OCI-LY3 (cell line): ENCODE measurements around the gene KIF3C.
"Not testable (repeated sequence)": the region's sequence is repeated elsewhere in the genome, so short reads cannot be mapped to it uniquely, and the experiment has no call there.

Experiments used
- H2AFZ ChIP-seq: fragments of 200-600, 300-600 bp; shearing (Covaris generic); 2 replicates; pipeline ENCODE4 v1.6.0; 2014; ENCODE audit warnings: antibody characterized with exemption, low read depth, low read length
- H3K27ac ChIP-seq: fragments of 200-600, 300-600 bp; sonication (generic); 2 replicates; pipeline ENCODE4 v1.5.1; 2014; ENCODE audit warnings: mild to moderate bottlenecking, low read length, moderate library complexity, mixed read lengths
- H3K27me3 ChIP-seq: fragments of 200-600, 300-600 bp; sonication (generic); 2 replicates; pipeline ENCODE4 v1.6.1; 2014; ENCODE audit warnings: low read depth, low read length, mixed read lengths
- H3K36me3 ChIP-seq: fragments of 200-600, 300-600 bp; sonication (generic); replicated peaks from 2 replicates; pipeline ENCODE3; 2014; ENCODE audit warnings: low read depth, low read length, mixed read lengths
- H3K4me1 ChIP-seq: fragments of 300-600, 200-600 bp; sonication (generic); 2 replicates; pipeline ENCODE4 v1.6.1; 2014; ENCODE audit warnings: low read length, mixed read lengths
- H3K4me2 ChIP-seq: fragments of 200-600, 300-600 bp; sonication (generic); 2 replicates; pipeline ENCODE4 v1.6.1; 2014; ENCODE audit warnings: low read length, mixed read lengths
- H3K4me3 ChIP-seq: fragments of 300-600, 200-600 bp; sonication (generic); 2 replicates; pipeline ENCODE4 v1.5.1; 2014; ENCODE audit warnings: antibody characterized with exemption, mild to moderate bottlenecking, low read length, moderate library complexity
- H3K79me2 ChIP-seq: fragments of 300-600, 200-600 bp; shearing (Covaris generic); 2 replicates; pipeline ENCODE4 v1.6.1; 2014; ENCODE audit warnings: mild to moderate bottlenecking, low read length, mixed read lengths
- H3K9ac ChIP-seq: fragments of 300-600, 200-600 bp; shearing (Covaris generic); 2 replicates; pipeline ENCODE4 v1.6.0; 2014; ENCODE audit warnings: mild to moderate bottlenecking, low read length, moderate library complexity
- H3K9me3 ChIP-seq: fragments of 200-600, 300-600 bp; shearing (Covaris generic); 2 replicates; pipeline ENCODE4 v1.6.1; 2014; ENCODE audit warnings: low read length, mixed read lengths; ENCODE audit not compliant: insufficient read depth
- H4K20me1 ChIP-seq: fragments of 200-600, 300-600 bp; sonication (generic); 2 replicates; pipeline ENCODE4 v1.6.1; 2016; ENCODE audit warnings: low read length, mixed read lengths; ENCODE audit not compliant: insufficient read depth
- EZH2phosphoT487 ChIP-seq: fragments of 200-600 bp; shearing (Covaris generic); IDR thresholded peaks from 2 replicates; pipeline ENCODE4 v1.6.1; 2018; ENCODE audit warnings: antibody characterized with exemption, mixed run types, low read depth
- TF ChIP-seq, protein P1 (sequence below): fragments of 200-600, 300-600 bp; sonication (generic); IDR thresholded peaks from 2 replicates; pipeline ENCODE4 v1.5.1; 2014; ENCODE audit warnings: antibody characterized with exemption, low read length, low read depth

The KIF3C gene

GRCh38 chr2:25920336-25920735 lies 62.0 kb downstream of the KIF3C start:
- Histone ChIP-seq H3K27ac (no peak overlapping the region), H2AFZ (no peak overlapping the region), H3K4me3 (no peak overlapping the region)

GRCh38 chr2:25917832-25918231 lies 64.5 kb downstream of the KIF3C start:
- Histone ChIP-seq H3K4me1 (no peaks in the 10 kb centered on the region), H3K9ac (no peak overlapping the region), H2AFZ (no peak overlapping the region), H3K27ac (no peak overlapping the region), H3K9me3 (no peaks in the 10 kb centered on the region), H3K79me2 (no peaks in the 10 kb centered on the region), H3K36me3 (no peaks in the 10 kb centered on the region), H3K4me3 (no peak overlapping the region), H3K27me3 (no peaks in the 10 kb centered on the region), H3K4me2 (no peak overlapping the region), H4K20me1 (no peaks in the 10 kb centered on the region)
- TF ChIP-seq, protein P1, sequence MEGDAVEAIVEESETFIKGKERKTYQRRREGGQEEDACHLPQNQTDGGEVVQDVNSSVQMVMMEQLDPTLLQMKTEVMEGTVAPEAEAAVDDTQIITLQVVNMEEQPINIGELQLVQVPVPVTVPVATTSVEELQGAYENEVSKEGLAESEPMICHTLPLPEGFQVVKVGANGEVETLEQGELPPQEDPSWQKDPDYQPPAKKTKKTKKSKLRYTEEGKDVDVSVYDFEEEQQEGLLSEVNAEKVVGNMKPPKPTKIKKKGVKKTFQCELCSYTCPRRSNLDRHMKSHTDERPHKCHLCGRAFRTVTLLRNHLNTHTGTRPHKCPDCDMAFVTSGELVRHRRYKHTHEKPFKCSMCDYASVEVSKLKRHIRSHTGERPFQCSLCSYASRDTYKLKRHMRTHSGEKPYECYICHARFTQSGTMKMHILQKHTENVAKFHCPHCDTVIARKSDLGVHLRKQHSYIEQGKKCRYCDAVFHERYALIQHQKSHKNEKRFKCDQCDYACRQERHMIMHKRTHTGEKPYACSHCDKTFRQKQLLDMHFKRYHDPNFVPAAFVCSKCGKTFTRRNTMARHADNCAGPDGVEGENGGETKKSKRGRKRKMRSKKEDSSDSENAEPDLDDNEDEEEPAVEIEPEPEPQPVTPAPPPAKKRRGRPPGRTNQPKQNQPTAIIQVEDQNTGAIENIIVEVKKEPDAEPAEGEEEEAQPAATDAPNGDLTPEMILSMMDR, result no peak
- TF ChIP-seq EZH2phosphoT487, result no peak

More at GRCh38 chr2:25920336-25920735, 62.0 kb downstream of the KIF3C start:
- Histone ChIP-seq H3K4me1 (no peaks in the 10 kb centered on the region), H3K36me3 (no peaks in the 10 kb centered on the region), H3K9ac (no peak overlapping the region), H3K79me2 (no peaks in the 10 kb centered on the region), H3K27me3 (no peaks in the 10 kb centered on the region), H4K20me1 (no peaks in the 10 kb centered on the region), H3K4me2 (no peak overlapping the region), H3K9me3 (no peaks in the 10 kb centered on the region)
- no peak for TF ChIP-seq EZH2phosphoT487
- TF ChIP-seq, protein P1, result no peak

GRCh38 chr2:25917411-25917810 lies 64.9 kb downstream of the KIF3C start:
- not testable (repeated sequence) for H3K27me3 ChIP-seq, H3K9ac ChIP-seq, H4K20me1 ChIP-seq, H3K9me3 ChIP-seq, H3K4me3 ChIP-seq, H3K4me1 ChIP-seq, H3K79me2 ChIP-seq, H2AFZ ChIP-seq, H3K27ac ChIP-seq, H3K36me3 ChIP-seq, H3K4me2 ChIP-seq

GRCh38 chr2:25915944-25916772 lies 66.1 kb downstream of the KIF3C start:
- not testable (repeated sequence) for H3K79me2 ChIP-seq, H3K9me3 ChIP-seq, H3K4me1 ChIP-seq, H3K9ac ChIP-seq, H3K27ac ChIP-seq, H3K27me3 ChIP-seq, H3K36me3 ChIP-seq, H3K4me2 ChIP-seq, H4K20me1 ChIP-seq, H2AFZ ChIP-seq, H3K4me3 ChIP-seq

DNA sequence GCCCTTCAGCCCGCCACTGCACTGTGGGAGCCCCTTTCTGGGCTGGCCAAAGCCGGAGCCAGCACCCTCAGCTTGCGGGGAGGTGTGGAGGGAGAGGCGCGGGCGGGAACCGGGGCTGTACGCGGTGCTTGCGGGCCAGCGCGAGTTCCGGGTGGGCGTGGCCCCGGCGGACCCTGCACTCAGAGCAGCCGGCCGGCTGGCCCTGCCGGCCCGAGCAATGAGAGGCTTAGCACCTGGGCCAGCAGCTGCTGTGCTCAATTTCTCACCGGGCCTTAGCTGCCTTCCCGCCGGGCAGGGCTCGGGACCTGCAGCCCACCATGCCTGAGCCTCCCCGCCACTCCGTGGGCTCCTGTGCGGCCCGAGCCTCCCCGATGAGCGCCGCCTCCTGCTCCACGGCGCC lies 66.9 kb downstream of the KIF3C start:
- not testable (repeated sequence) for H3K4me3 ChIP-seq, H3K79me2 ChIP-seq, H3K27ac ChIP-seq, H4K20me1 ChIP-seq, H3K4me1 ChIP-seq, H2AFZ ChIP-seq, H3K36me3 ChIP-seq, H3K9me3 ChIP-seq, H3K4me2 ChIP-seq, H3K9ac ChIP-seq, H3K27me3 ChIP-seq

DNA sequence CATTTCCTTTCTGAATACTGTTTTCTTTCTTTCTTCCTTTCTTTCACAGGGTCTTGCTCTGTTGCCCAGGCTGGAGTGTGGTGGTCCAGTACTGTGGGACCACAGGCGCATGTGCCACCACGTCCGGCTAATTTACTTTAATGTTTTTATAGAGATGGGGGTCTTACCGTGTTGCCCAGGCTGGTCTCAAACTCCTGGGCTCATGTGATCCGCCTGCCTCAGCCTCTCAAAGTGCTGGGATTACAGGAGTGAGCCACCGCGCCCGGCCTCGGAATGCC lies 68.7 kb downstream of the KIF3C start:
- not testable (repeated sequence) for H2AFZ ChIP-seq, H3K27me3 ChIP-seq, H3K79me2 ChIP-seq, H3K9me3 ChIP-seq, H3K4me1 ChIP-seq, H3K36me3 ChIP-seq, H4K20me1 ChIP-seq, H3K4me3 ChIP-seq, H3K27ac ChIP-seq, H3K4me2 ChIP-seq, H3K9ac ChIP-seq
